Measurements from ENCODE around the gene CABP7.

- TF ChIP-seq, protein P1, sequence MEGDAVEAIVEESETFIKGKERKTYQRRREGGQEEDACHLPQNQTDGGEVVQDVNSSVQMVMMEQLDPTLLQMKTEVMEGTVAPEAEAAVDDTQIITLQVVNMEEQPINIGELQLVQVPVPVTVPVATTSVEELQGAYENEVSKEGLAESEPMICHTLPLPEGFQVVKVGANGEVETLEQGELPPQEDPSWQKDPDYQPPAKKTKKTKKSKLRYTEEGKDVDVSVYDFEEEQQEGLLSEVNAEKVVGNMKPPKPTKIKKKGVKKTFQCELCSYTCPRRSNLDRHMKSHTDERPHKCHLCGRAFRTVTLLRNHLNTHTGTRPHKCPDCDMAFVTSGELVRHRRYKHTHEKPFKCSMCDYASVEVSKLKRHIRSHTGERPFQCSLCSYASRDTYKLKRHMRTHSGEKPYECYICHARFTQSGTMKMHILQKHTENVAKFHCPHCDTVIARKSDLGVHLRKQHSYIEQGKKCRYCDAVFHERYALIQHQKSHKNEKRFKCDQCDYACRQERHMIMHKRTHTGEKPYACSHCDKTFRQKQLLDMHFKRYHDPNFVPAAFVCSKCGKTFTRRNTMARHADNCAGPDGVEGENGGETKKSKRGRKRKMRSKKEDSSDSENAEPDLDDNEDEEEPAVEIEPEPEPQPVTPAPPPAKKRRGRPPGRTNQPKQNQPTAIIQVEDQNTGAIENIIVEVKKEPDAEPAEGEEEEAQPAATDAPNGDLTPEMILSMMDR (IDR thresholded peaks at IDR 0.05; ENCODE audit: borderline replicate concordance, extremely low read depth, low read length, poor library complexity, severe bottlenecking), result no peak
- TF ChIP-seq EZH2 (IDR thresholded peaks at IDR 0.05; ENCODE audit: borderline replicate concordance, low read depth, low read length, severe bottlenecking), result no peak
Observed at GRCh38 chr22:29717789-29718188, 2.0 kb upstream of the CABP7 start.
